Measurements from ENCODE around the gene IFNGR2.

IFNGR2 gene

DNA sequence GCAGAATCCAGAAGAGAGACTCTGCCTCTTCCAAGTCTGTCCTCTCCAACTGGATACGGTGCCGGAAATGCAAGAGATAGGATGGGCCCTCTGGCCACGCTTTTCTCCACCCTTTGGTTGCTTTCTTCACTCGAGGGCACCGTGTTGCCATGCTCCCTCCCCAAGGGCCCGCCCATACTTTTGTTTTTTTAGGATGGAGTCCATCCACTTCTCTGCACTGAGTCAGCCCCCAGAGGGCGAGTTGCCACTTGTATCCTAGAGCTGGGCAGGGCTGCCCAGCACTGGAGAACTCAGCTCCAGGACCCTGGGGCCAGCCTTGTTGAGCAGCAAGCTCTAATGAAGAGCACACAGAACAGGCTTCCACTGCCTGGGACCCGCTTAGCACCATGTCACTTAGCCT is 25.5 kb downstream of the IFNGR2 start:
- H3K4me1 ChIP-seq (ENCODE audit: control insufficient read depth, insufficient read depth, low read length) = no peaks in the 10 kb centered on the region
- peaks cover 72 to 80% of the 10 kb centered on the region in 2 experiments for H3K36me3 ChIP-seq (ENCODE audit: control insufficient read depth in 2 of 2, insufficient read depth in 1 of 2, low read length in 2 of 2)
- TF ChIP-seq, protein P1, sequence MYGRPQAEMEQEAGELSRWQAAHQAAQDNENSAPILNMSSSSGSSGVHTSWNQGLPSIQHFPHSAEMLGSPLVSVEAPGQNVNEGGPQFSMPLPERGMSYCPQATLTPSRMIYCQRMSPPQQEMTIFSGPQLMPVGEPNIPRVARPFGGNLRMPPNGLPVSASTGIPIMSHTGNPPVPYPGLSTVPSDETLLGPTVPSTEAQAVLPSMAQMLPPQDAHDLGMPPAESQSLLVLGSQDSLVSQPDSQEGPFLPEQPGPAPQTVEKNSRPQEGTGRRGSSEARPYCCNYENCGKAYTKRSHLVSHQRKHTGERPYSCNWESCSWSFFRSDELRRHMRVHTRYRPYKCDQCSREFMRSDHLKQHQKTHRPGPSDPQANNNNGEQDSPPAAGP (tag by site-specific recombination; IDR thresholded peaks at IDR 0.05) = 0 out of 2 replicates have a peak, but pooled peaks have one; percentile 51
- TF ChIP-seq KLF1 (tag by site-specific recombination; IDR thresholded peaks at IDR 0.05) = peak; percentile 87
- peak; percentile 27; the same call in 1 of the 2 replicates for TF ChIP-seq ZNF600 (tag by site-specific recombination; IDR thresholded peaks at IDR 0.05)
- TF ChIP-seq ZNF510 (tag by site-specific recombination; IDR thresholded peaks at IDR 0.05; ENCODE audit: insufficient replicate concordance) = no peak
- peak; percentile 85 for TF ChIP-seq ZBTB6 (tag by site-specific recombination; IDR thresholded peaks at IDR 0.05)
- TF ChIP-seq GFI1B (tag by site-specific recombination; IDR thresholded peaks at IDR 0.05) = no peak
- peak; percentile 99 for TF ChIP-seq ZNF184 (tag by site-specific recombination; IDR thresholded peaks at IDR 0.05)
- no peaks in the 10 kb centered on the region for H3K9me3 ChIP-seq (ENCODE audit: control insufficient read depth, insufficient read depth, low read depth, low read length)
- POLR2A ChIA-PET = interaction anchor here (1.1 kb wide), 1 partner anchor 66 kb away, joined by 5 read pairs; no protein-coding TSS in a partner anchor
- H3K4me3 ChIP-seq (ENCODE audit: low read depth, low read length) = no peak overlapping the region
- H3K27ac ChIP-seq (ENCODE audit: extremely low read depth, low read depth, low read length) = no peak overlapping the region
- CTCF ChIA-PET = interaction anchor here (0.9 kb wide), 1 partner anchor 67 kb away, joined by 3 read pairs; no protein-coding TSS in a partner anchor

- Histone ChIP-seq H3K9me3 (ENCODE audit: control insufficient read depth, insufficient read depth, low read depth, low read length) (no peaks in the 10 kb centered on the region), H3K36me3 (ENCODE audit: control insufficient read depth in 2 of 2, insufficient read depth in 1 of 2, low read length in 2 of 2) (peaks cover 78% of the 10 kb centered on the region in 2 experiments), H3K4me3 (ENCODE audit: low read depth, low read length) (no peak overlapping the region), H3K27ac (ENCODE audit: extremely low read depth, low read depth, low read length) (no peak overlapping the region), H3K4me1 (ENCODE audit: control insufficient read depth, insufficient read depth, low read length) (no peaks in the 10 kb centered on the region)
- CTCF ChIA-PET = interaction anchor here (0.7 to 1.3 kb wide), 2 partner anchors 69 to 1327 kb away, joined by 3 to 7 read pairs; no protein-coding TSS in a partner anchor
- POLR2A ChIA-PET = no interaction called here
- TF ChIP-seq ZNF514 (tag by site-specific recombination; IDR thresholded peaks at IDR 0.05) (no peak), ZNF639 (tag by site-specific recombination; IDR thresholded peaks at IDR 0.05) (no peak), ZNF629 (tag by site-specific recombination; IDR thresholded peaks at IDR 0.05) (no peak), KLF7 (tag by site-specific recombination; IDR thresholded peaks at IDR 0.05; ENCODE audit: borderline replicate concordance) (no peak), KLF9 (tag by site-specific recombination; IDR thresholded peaks at IDR 0.05; ENCODE audit: low read depth) (no peak), ZNF580 (tag by site-specific recombination; IDR thresholded peaks at IDR 0.05) (no peak), ZNF776 (tag by site-specific recombination; IDR thresholded peaks at IDR 0.05; ENCODE audit: borderline replicate concordance) (no peak), ZNF280D (tag by site-specific recombination; IDR thresholded peaks at IDR 0.05) (no peak), ZNF223 (tag by site-specific recombination; IDR thresholded peaks at IDR 0.05) (no peak)
These were observed 27.6 kb downstream of the IFNGR2 start for GRCh38 chr21:33430858-33431257.
